PC-9 (cell line): ENCODE data around the gene TMEM238. TPM values are rescaled to one million over a fixed set of nuclear protein-coding genes. Genes with fewer than 3 reads are reported as not detected.

Experiments
- BruUV-seq: library from RNA; stranded (reverse); fragments of 400-500 nt; replicated peaks from 2 replicates; lab custom pipeline; 2021; lab: Mats Ljungman, UMichigan
- CTCF ChIA-PET: fragments of 300-600 bp; sonication (Branson Sonifier 250); formaldehyde crosslinking; loops from one replicate; lab custom pipeline; 2022; ENCODE audit warnings: antibody characterized with exemption; lab: Charles Lee
- POLR2A ChIA-PET: fragments of 300-600 bp; sonication (Branson Sonifier 250); formaldehyde crosslinking; loops from one replicate; lab custom pipeline; 2022; ENCODE audit warnings: antibody characterized with exemption; ENCODE audit not compliant: unreplicated experiment; lab: Charles Lee
- DNase-seq, 2 experiments: peaks; one replicate each; pipeline versions ENCODE4 v3.0.0 to v3.0.0-alpha.2; 2015 to 2022; ENCODE audit warnings: mixed read lengths in 1 of 2
- H2AFZ ChIP-seq: fragments of 200-600 bp; sonication (generic); 2 replicates; pipeline ENCODE4 v1.8.1; 2017; ENCODE audit warnings: antibody characterized with exemption
- H3F3A ChIP-seq: fragments of 200-600 bp; sonication (generic); 2 replicates; pipeline ENCODE4 v1.8.1; 2017; ENCODE audit warnings: antibody characterized with exemption, mild to moderate bottlenecking, low read depth; ENCODE audit not compliant: insufficient read depth
- H3K27ac ChIP-seq: fragments of 200-600 bp; sonication (generic); 2 replicates; pipeline ENCODE4 v1.6.1; 2016; ENCODE audit warnings: mixed run types
- H3K27me3 ChIP-seq: fragments of 200-600 bp; sonication (generic); 2 replicates; pipeline ENCODE4 v1.6.1; 2016; ENCODE audit warnings: low read depth, mixed run types; ENCODE audit not compliant: insufficient read depth
- H3K36me3 ChIP-seq: fragments of 200-600 bp; sonication (generic); 2 replicates; pipeline ENCODE4 v1.6.1; 2016; ENCODE audit warnings: low read depth, mixed run types
- H3K4me1 ChIP-seq: fragments of 200-600 bp; sonication (generic); replicated peaks from 2 replicates; pipeline ENCODE4 v1.6.1; 2016; ENCODE audit warnings: mixed run types; ENCODE audit not compliant: insufficient read depth
- H3K4me2 ChIP-seq: fragments of 200-600 bp; sonication (generic); 2 replicates; pipeline ENCODE4 v1.6.1; 2017; ENCODE audit warnings: mixed run types
- H3K4me3 ChIP-seq: fragments of 200-600 bp; sonication (generic); 2 replicates; pipeline ENCODE4 v1.6.1; 2016; ENCODE audit warnings: mixed run types
- H3K79me2 ChIP-seq: fragments of 200-600 bp; sonication (generic); 2 replicates; pipeline ENCODE4 v1.6.1; 2017; ENCODE audit warnings: low read depth, mixed run types
- H3K9me2 ChIP-seq: fragments of 200-600 bp; sonication (generic); 2 replicates; pipeline ENCODE4 v1.8.1; 2017; ENCODE audit warnings: mild to moderate bottlenecking; ENCODE audit not compliant: insufficient read depth
- H3K9me3 ChIP-seq: fragments of 200-600 bp; sonication (generic); 2 replicates; pipeline ENCODE4 v1.8.1; 2016; ENCODE audit warnings: low read depth; ENCODE audit not compliant: insufficient read depth
- H4K20me1 ChIP-seq: fragments of 200-600 bp; sonication (generic); 2 replicates; pipeline ENCODE4 v1.8.1; 2017; ENCODE audit not compliant: insufficient read depth
- CTCF ChIP-seq: fragments of 200-600 bp; sonication (generic); conservative IDR thresholded peaks from 2 replicates; pipeline ENCODE4 v1.6.1; 2017; ENCODE audit warnings: mixed run types, antibody characterized with exemption, mild to moderate bottlenecking, moderate library complexity
- EZH2 ChIP-seq: fragments of 200-600 bp; sonication (generic); IDR thresholded peaks from 2 replicates; pipeline ENCODE4 v1.8.0; 2017; ENCODE audit warnings: antibody characterized with exemption, low read depth
- intact Hi-C: fragments of 100-400 bp; cut with micrococcal nuclease; formaldehyde crosslinking; loops from one replicate; pipeline ENCODE4 v1.10.0; 2022; ENCODE audit not compliant: unreplicated experiment
- total RNA-seq: library from RNA; stranded (reverse); gene quantifications from 2 replicates; pipeline ENCODE4 v1.2.3, GENCODE V29; 2021

The TMEM238 gene
- total RNA-seq, 1 experiment from 2014 or later: 40.4 TPM

- peak overlapping the region; percentile 72; the same call in 1 of the 2 replicates for H3K4me3 ChIP-seq
- H3K4me2 ChIP-seq: peak overlapping the region; percentile 89
Observed at GRCh38 chr19:55352549-55353145, 31.4 kb downstream of the TMEM238 start.

GRCh38 chr19:55352040-55352439 is 32.1 kb downstream of the TMEM238 start:
- Histone ChIP-seq H3K27ac (peak overlapping the region; percentile 54), H3K4me3 (no peak overlapping the region), H3K79me2 (no peaks in the 10 kb centered on the region), H3K9me3 (no peaks in the 10 kb centered on the region), H3K27me3 (peaks cover 5% of the 10 kb centered on the region), H3K9me2 (no peaks in the 10 kb centered on the region), H3F3A (peaks cover 36% of the 10 kb centered on the region), H3K4me1 (peaks cover 47% of the 10 kb centered on the region), H3K4me2 (peak overlapping the region; percentile 89), H3K36me3 (no peaks in the 10 kb centered on the region), H4K20me1 (no peaks in the 10 kb centered on the region), H2AFZ (no peak overlapping the region)
- POLR2A ChIA-PET: interaction anchor here (0.5 to 1.1 kb wide), 6 partner anchors 13 to 183 kb away, joined by 4 to 23 read pairs (median 6); partner anchors contain the start of gene KMT5C
- BruUV-seq: no TSS peak
- TF ChIP-seq CTCF (no peak), EZH2 (no peak)
- intact Hi-C loops: loop anchor here (1.0 kb wide), 1 partner anchor 13 kb away; the partner anchor contains the start of gene KMT5C
- DNase-seq: peak; percentile 95 to 99
- CTCF ChIA-PET: interaction anchor here (0.6 to 1.7 kb wide), 4 partner anchors 13 to 50 kb away, joined by 3 to 5 read pairs (median 3); partner anchors contain the start of genes KMT5C and TMEM238

More at GRCh38 chr19:55352549-55353145, 31.4 kb downstream of the TMEM238 start:
- Histone ChIP-seq H2AFZ (no peak overlapping the region), H3K27ac (no peak overlapping the region), H4K20me1 (no peaks in the 10 kb centered on the region), H3K4me1 (peaks cover 47% of the 10 kb centered on the region), H3K9me3 (no peaks in the 10 kb centered on the region), H3K27me3 (peaks cover 5% of the 10 kb centered on the region), H3K9me2 (no peaks in the 10 kb centered on the region), H3F3A (peaks cover 36% of the 10 kb centered on the region), H3K36me3 (no peaks in the 10 kb centered on the region), H3K79me2 (no peaks in the 10 kb centered on the region)
- intact Hi-C loops: loop anchor here (1.0 kb wide), 1 partner anchor 13 kb away; the partner anchor contains the start of gene KMT5C
- TF ChIP-seq EZH2 (no peak), CTCF (no peak)
- ChIA-PET CTCF (interaction anchor here (0.9 to 1.7 kb wide), 4 partner anchors 13 to 51 kb away, joined by 3 to 5 read pairs (median 4); partner anchors contain the start of genes KMT5C and TMEM238), POLR2A (interaction anchor here (0.6 to 1.2 kb wide), 5 partner anchors 13 to 182 kb away, joined by 3 to 23 read pairs (median 7); partner anchors contain the start of genes HSPBP1 and KMT5C)
- BruUV-seq: no TSS peak
- DNase-seq: no peak

- ChIA-PET CTCF (interaction anchor here (0.6 to 1.6 kb wide), 2 partner anchors 11 to 83 kb away, joined by 3 to 5 read pairs; no protein-coding TSS in a partner anchor), POLR2A (interaction anchor here (0.6 to 1.0 kb wide), 3 partner anchors 22 to 304 kb away, joined by 3 to 6 read pairs (median 4); partner anchors contain the start of gene U2AF2)
- H3K4me2 ChIP-seq: peak overlapping the region; percentile 64
- H3K9me2 ChIP-seq: no peaks in the 10 kb centered on the region
- intact Hi-C loops: no loop called here
- no peaks in the 10 kb centered on the region for H3K36me3 ChIP-seq
- no peaks in the 10 kb centered on the region for H3K27me3 ChIP-seq
- no peaks in the 10 kb centered on the region for H3K79me2 ChIP-seq
- DNase-seq: no peak
- peak overlapping the region; percentile 54 for H3K27ac ChIP-seq
- peaks cover 32% of the 10 kb centered on the region for H3F3A ChIP-seq
- BruUV-seq: no TSS peak
- H2AFZ ChIP-seq: no peak overlapping the region
- H3K9me3 ChIP-seq: no peaks in the 10 kb centered on the region
- H3K4me1 ChIP-seq: peaks cover 50% of the 10 kb centered on the region
- no peak overlapping the region for H3K4me3 ChIP-seq
- H4K20me1 ChIP-seq: no peaks in the 10 kb centered on the region
- no peak for TF ChIP-seq EZH2
- no peak for TF ChIP-seq CTCF
Observed at GRCh38 chr19:55350620-55351315, 33.3 kb downstream of the TMEM238 start.
